Measurements from ENCODE around the gene EXOSC3. TPM values are rescaled to one million over a fixed set of nuclear protein-coding genes. Genes with fewer than 3 reads are reported as not detected.

The EXOSC3 gene
- total and polyA plus RNA-seq, 9 of the 15 experiments (the other 6 are each of a cell fraction or from before 2014, with no cell fraction given), result 18.5 to 266 (median 114) TPM

GRCh38 chr9:37769306-37769705 is 15.6 kb downstream of the EXOSC3 start (continued):
- TF ChIP-seq, protein P1, sequence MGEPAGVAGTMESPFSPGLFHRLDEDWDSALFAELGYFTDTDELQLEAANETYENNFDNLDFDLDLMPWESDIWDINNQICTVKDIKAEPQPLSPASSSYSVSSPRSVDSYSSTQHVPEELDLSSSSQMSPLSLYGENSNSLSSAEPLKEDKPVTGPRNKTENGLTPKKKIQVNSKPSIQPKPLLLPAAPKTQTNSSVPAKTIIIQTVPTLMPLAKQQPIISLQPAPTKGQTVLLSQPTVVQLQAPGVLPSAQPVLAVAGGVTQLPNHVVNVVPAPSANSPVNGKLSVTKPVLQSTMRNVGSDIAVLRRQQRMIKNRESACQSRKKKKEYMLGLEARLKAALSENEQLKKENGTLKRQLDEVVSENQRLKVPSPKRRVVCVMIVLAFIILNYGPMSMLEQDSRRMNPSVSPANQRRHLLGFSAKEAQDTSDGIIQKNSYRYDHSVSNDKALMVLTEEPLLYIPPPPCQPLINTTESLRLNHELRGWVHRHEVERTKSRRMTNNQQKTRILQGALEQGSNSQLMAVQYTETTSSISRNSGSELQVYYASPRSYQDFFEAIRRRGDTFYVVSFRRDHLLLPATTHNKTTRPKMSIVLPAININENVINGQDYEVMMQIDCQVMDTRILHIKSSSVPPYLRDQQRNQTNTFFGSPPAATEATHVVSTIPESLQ (CRISPR knock-in tag; IDR thresholded peaks at IDR 0.05), result peak; percentile 87; the same call in 1 of the 2 replicates
- TF ChIP-seq HCFC1 (IDR thresholded peaks at IDR 0.05; ENCODE audit: low read depth, low read length) (no peak), DIDO1 (tag; IDR thresholded peaks at IDR 0.05; ENCODE audit: low read depth) (no peak), ZBTB26 (CRISPR knock-in tag; IDR thresholded peaks at IDR 0.05) (no peak), ZNF766 (CRISPR knock-in tag; conservative IDR thresholded peaks at IDR 0.05) (0 out of 2 replicates have a peak, but pooled peaks have one; percentile 32), MYC (IDR thresholded peaks at IDR 0.05; ENCODE audit: low read depth, low read length) (0 out of 2 replicates have a peak, but pooled peaks have one; percentile 42), MYC (CRISPR knock-in tag; IDR thresholded peaks at IDR 0.05; ENCODE audit: borderline replicate concordance, low read depth) (no peak), C11orf30 (IDR thresholded peaks at IDR 0.05; ENCODE audit: low read depth) (peak; percentile 39; the same call in 1 of the 2 replicates), RNF219 (CRISPR knock-in tag; IDR thresholded peaks at IDR 0.05) (no peak), ZNF316 (IDR thresholded peaks at IDR 0.05) (peak; percentile 26; the same call in 1 of the 2 replicates), MNT (conservative IDR thresholded peaks at IDR 0.05) (peak; percentile 62 to 83), PHB2 (IDR thresholded peaks at IDR 0.05; ENCODE audit: low read depth) (no peak)
- TF ChIP-seq, protein P2, sequence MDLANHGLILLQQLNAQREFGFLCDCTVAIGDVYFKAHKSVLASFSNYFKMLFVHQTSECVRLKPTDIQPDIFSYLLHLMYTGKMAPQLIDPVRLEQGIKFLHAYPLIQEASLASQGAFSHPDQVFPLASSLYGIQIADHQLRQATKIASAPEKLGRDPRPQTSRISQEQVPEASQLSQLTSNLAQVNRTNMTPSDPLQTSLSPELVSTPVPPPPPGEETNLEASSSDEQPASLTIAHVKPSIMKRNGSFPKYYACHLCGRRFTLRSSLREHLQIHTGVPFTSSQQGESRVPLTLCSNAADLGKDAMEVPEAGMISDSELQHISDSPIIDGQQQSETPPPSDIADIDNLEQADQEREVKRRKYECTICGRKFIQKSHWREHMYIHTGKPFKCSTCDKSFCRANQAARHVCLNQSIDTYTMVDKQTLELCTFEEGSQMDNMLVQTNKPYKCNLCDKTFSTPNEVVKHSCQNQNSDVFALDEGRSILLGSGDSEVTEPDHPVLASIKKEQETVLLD (IDR thresholded peaks at IDR 0.05), result peak; percentile 52
- TF ChIP-seq, protein P3, sequence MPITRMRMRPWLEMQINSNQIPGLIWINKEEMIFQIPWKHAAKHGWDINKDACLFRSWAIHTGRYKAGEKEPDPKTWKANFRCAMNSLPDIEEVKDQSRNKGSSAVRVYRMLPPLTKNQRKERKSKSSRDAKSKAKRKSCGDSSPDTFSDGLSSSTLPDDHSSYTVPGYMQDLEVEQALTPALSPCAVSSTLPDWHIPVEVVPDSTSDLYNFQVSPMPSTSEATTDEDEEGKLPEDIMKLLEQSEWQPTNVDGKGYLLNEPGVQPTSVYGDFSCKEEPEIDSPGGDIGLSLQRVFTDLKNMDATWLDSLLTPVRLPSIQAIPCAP (CRISPR knock-in tag; IDR thresholded peaks at IDR 0.05; ENCODE audit: borderline replicate concordance), result no peak

Measured in K562 (cell line).